NCI-H1105 treated with DMSO at 0.1 percent for 48 hours (cell line): ENCODE measurements around the gene RAPH1.

Experiments used
- DNase-seq: peaks from one replicate; lab custom pipeline; 2025; lab: John Stamatoyannopoulos, UW

Gene RAPH1

DNA sequence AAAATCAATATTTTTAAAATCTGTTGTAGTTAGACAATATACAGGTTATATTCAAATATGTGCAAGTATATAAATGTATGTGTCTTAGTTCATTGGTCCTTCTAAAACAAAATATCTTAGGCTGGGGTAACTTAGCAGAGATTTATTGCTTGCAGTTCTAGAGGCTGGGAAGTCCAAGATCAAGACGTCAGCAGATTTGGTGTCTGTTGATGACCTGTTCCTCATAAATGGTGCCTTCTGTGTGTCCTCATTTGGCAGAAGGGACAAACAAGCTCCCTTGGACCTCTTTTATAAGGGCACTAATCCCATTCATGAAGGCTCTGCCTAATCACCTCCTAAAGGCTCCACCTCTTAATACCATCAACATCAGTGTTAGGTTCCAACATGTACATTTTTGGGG, 175.7 kb downstream of the RAPH1 start:
- DNase-seq, result no peak

DNA sequence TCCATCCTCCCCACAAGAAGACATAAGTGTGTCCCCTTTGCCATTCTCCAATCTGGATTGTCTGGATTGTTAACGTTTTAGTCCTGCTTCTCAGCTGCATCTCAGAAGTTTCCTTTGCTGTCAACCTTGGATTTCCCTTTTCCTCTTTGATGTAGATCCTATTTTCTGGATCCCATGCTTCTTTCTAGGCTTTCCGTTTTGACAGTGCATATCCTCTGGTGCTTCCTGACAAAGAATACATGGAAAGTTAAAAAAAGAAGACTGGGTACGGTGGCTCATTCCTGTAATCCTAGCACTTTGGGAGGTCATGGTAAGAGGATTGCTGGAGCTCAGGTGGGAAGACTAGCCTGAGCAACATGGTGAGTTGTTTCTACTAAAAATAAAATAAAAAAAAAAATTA, 180.1 kb downstream of the RAPH1 start:
- no peak for DNase-seq

DNA sequence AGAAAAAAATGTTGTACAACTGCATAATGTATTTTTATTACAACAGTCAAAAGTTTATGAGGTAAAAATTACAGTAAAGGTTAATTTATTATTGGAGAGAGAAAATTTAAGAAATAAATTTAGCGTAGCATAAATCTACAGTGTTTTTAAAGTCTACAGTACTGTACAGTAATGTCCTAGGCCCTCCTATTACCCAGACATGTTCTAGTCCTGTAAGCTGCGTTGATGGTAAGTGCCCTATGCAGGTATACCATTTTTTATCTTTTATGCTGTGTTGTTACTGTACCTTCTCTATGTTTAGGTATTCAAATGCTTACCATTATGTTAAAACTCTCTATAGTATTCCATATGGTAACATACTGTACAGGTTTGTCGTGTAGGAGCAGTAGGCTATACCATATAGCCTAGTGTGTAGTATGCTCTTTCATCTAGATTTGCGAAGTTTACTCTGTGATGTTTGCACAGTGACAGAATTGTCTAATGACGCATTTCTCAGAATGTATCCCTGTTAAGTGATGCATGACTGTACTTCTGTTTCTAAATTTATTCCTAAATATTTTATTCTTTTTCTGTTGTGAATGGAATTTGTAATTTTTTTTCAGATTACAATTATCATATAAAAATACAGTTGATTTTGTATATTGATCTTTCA, 182.4 kb downstream of the RAPH1 start:
- no peak for DNase-seq

DNA sequence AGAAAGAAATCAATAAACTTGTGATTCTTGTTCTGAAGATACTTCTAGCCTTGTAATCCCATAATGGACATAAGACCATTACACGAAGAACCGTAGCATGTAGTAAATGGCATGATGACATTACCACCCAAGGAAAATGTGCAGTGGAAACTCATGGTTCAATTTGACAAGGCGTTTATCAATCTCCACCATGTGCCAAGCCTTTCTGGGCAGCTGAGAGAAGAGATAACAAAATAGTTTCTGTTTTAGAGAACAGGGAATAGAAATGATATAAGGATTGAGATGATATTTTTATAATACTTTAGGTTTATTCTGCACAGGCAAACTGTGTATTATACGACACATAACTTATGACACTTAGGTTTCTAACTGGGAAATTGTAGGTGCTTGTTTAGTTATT, 187.7 kb downstream of the RAPH1 start:
- no peak for DNase-seq

DNA sequence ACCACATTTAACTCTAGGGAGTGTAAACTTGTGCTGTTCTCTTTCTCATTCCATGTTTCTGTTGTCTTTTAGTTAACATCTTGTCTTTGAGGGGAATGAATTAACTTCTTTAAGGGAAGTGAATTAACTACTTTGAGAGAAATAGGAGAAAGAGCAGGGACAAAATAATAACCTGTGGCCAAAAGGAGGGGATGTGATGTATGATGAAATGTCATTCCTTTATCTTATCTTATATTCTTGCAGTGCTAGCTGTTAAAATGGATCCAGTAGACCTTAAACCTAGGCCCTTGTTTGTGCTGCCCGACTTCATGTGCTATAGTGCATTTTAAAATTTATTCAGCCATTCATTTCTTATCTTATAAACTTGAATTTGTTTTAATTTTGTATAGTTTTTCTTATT, 188.5 kb downstream of the RAPH1 start:
- DNase-seq, result no peak

DNA sequence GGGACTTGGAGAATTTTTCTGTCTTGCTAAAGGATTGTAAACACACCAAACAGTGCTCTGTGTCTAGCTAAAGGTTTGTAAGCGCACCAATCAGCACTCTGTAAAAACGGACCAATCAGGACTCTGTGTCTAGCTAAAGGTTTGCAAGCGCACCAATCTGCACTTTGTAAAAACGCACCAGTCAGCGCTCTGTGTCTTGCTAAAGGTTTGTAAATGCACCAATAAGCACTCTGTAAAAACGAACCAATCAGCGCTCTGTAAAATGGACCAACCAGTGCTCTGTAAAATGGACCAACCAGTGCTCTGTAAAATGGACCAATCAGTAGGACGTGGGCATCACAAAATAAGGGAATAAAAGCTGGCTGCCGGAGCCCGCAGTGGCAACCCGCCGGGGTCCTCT, 190.4 kb downstream of the RAPH1 start:
- DNase-seq, result no peak
